Neural progenitor cell (in vitro differentiated cells): ENCODE results near the gene TTC21A.

Source experiments
- CTCF ChIP-seq: fragments of 200-600 bp; sonication (generic); IDR thresholded peaks from 2 replicates; pipeline ENCODE4 v1.5.1; 2017; ENCODE audit warnings: antibody characterized with exemption, mild to moderate bottlenecking
- EZH2phosphoT487 ChIP-seq: fragments of 200-600 bp; sonication (generic); IDR thresholded peaks from 2 replicates; pipeline ENCODE4 v1.6.1; 2017; ENCODE audit warnings: antibody characterized with exemption

- TF ChIP-seq CTCF (peak; percentile 59), EZH2phosphoT487 (no peak)
Observed at GRCh38 chr3:39065197-39065596, 42.3 kb upstream of the TTC21A start.
